ENCODE data around the gene SLC9A9.

Gene SLC9A9

GRCh38 chr3:143307613-143308183 lies 540.6 kb downstream of the SLC9A9 start:
- TF ChIP-seq, protein P1, sequence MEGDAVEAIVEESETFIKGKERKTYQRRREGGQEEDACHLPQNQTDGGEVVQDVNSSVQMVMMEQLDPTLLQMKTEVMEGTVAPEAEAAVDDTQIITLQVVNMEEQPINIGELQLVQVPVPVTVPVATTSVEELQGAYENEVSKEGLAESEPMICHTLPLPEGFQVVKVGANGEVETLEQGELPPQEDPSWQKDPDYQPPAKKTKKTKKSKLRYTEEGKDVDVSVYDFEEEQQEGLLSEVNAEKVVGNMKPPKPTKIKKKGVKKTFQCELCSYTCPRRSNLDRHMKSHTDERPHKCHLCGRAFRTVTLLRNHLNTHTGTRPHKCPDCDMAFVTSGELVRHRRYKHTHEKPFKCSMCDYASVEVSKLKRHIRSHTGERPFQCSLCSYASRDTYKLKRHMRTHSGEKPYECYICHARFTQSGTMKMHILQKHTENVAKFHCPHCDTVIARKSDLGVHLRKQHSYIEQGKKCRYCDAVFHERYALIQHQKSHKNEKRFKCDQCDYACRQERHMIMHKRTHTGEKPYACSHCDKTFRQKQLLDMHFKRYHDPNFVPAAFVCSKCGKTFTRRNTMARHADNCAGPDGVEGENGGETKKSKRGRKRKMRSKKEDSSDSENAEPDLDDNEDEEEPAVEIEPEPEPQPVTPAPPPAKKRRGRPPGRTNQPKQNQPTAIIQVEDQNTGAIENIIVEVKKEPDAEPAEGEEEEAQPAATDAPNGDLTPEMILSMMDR (IDR thresholded peaks at IDR 0.05; ENCODE audit: low read depth, low read length) = no peak
- no peak for DNase-seq
- no peaks in the 10 kb centered on the region for H3K36me3 ChIP-seq
- no peaks in the 10 kb centered on the region for H3K9me3 ChIP-seq
- H3K27me3 ChIP-seq = no peaks in the 10 kb centered on the region
- no peaks in the 10 kb centered on the region; the same call in 1 of the 2 replicates for H3K4me1 ChIP-seq
- no peak overlapping the region for H3K4me3 ChIP-seq (ENCODE audit: low read depth, low read length)

GRCh38 chr3:143306407-143306806 lies 541.9 kb downstream of the SLC9A9 start:
- DNase-seq = no peak
- H3K27me3 ChIP-seq = no peaks in the 10 kb centered on the region
- H3K4me1 ChIP-seq = no peaks in the 10 kb centered on the region; the same call in 1 of the 2 replicates
- TF ChIP-seq, protein P1 (IDR thresholded peaks at IDR 0.05; ENCODE audit: low read depth, low read length) = no peak
- no peaks in the 10 kb centered on the region for H3K9me3 ChIP-seq
- H3K36me3 ChIP-seq = no peaks in the 10 kb centered on the region
- no peak overlapping the region for H3K4me3 ChIP-seq (ENCODE audit: low read depth, low read length)

DNA sequence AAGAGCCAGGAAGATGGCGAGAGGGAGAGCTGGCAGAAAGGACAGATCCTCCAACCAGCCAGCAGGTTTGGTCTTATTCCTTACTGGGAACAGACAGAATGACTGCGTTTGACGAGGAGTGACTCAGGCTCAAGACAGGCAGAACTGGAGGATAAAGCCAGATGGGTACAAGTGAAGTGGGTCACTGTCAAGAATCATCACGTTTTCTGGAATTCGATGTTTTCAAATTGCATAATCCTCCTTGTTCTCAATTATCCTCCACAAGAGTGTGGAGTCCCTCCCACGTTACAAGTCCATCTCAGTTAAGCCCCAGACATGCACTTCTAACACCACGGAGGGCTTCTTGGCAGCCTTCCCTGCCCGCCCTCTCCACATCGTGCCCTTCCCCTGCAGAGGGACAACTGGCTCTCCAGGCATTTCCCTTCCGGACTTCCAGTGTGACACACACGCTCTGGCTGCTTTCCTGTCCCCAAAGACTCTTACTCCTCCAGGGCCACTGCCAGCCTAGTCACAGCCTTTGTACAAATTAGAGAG lies 545.6 kb downstream of the SLC9A9 start:
- peak; percentile 27 for DNase-seq
- H3K4me3 ChIP-seq (ENCODE audit: low read depth, low read length) = 0 out of 2 replicates have a peak overlapping the region, but pooled peaks have one; percentile 5

DNA sequence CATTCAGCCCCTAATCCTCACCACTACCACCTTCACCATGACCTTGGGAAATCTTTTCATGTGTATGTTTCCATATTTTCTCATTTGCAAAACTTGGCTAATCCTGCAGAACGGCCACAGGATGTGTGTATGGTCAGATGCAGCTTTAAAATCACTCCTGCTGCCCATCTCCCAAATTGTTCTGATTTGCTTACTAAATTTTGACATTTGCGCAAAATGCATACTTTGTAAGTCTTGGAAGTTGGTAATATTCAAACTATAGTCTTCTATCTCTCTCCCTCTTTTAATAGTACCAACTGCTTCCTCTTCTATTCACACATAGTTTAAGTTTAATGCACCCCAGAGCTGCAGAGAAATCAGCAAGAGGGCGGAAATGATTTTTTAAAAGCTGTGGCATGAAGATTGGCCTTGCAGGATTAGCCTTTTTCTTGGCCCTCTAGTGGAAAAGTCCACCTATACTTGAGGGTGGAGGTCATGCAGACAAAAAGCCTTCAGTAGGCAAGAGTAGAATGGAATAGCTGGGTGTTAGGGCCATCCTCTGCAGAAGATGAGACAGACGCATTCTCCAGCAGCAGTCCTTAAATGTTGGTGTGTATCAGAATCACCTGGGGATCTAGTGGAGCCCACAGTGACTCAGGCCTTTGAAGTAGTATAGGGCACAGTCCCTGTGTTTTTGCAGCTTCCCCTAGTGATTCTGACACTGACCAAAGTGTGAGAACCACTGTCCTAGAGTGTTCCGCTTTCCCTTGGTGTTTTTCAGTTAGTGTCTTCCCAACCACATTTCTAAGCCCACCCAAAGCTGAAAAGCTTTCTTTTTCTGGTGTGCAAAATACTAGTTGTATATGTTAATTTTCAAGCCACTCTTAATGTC lies 547.0 kb downstream of the SLC9A9 start:
- Histone ChIP-seq H3K4me1 (no peaks in the 10 kb centered on the region), H3K4me3 (ENCODE audit: low read depth, low read length) (no peak overlapping the region), H3K27me3 (no peaks in the 10 kb centered on the region), H3K9me3 (no peaks in the 10 kb centered on the region), H3K36me3 (no peaks in the 10 kb centered on the region)
- TF ChIP-seq, protein P1 (IDR thresholded peaks at IDR 0.05; ENCODE audit: low read depth, low read length) = peak; percentile 25
- no peak for DNase-seq

More for the DNA sequence above, 545.6 kb downstream of the SLC9A9 start:
- Histone ChIP-seq H3K4me1 (no peaks in the 10 kb centered on the region; the same call in 1 of the 2 replicates), H3K27me3 (no peaks in the 10 kb centered on the region), H3K36me3 (no peaks in the 10 kb centered on the region), H3K9me3 (no peaks in the 10 kb centered on the region)
- TF ChIP-seq, protein P1 (IDR thresholded peaks at IDR 0.05; ENCODE audit: low read depth, low read length) = no peak

GRCh38 chr3:143298886-143299535 lies 549.3 kb downstream of the SLC9A9 start:
- H3K4me3 ChIP-seq (ENCODE audit: low read depth, low read length) = no peak overlapping the region
- no peaks in the 10 kb centered on the region for H3K9me3 ChIP-seq
- TF ChIP-seq, protein P1 (IDR thresholded peaks at IDR 0.05; ENCODE audit: low read depth, low read length) = no peak
- H3K27me3 ChIP-seq = no peaks in the 10 kb centered on the region
- no peak for DNase-seq
- no peaks in the 10 kb centered on the region for H3K36me3 ChIP-seq
- H3K4me1 ChIP-seq = no peaks in the 10 kb centered on the region

Measured in BE2C (cell line).